Endothelial cell of umbilical vein (primary cell): Measurements from ENCODE around the gene SLC4A5. TPM values are rescaled to one million over a fixed set of nuclear protein-coding genes. Genes with fewer than 3 reads are reported as not detected.

Source experiments
- BruUV-seq: library from RNA; stranded (reverse); fragments of 400-500 nt; replicated peaks from 2 replicates; lab custom pipeline; 2021; lab: Mats Ljungman, UMichigan
- CTCF ChIA-PET: fragments of 300-600, 350-600 bp; sonication (Branson Sonifier 250); formaldehyde crosslinking; loops from one replicate; lab custom pipeline; 2021; ENCODE audit warnings: antibody characterized with exemption, inconsistent platforms; lab: Charles Lee
- POLR2A ChIA-PET: fragments of 300-600, 350-600 bp; sonication (Branson Sonifier 250); formaldehyde crosslinking; loops from one replicate; lab custom pipeline; 2021; ENCODE audit warnings: antibody characterized with exemption, inconsistent platforms; lab: Charles Lee
- DNase-seq: peaks from one replicate; pipeline ENCODE4 v3.0.0-alpha.2; 2011; ENCODE audit warnings: low read depth, low spot score
- FAIRE-seq: peaks from 2 replicates; lab custom pipeline; 2011; peaks lifted over from hg19 to GRCh38; lab: Jason Lieb, UNC
- H2AFZ ChIP-seq: 2 replicates; pipeline ENCODE4 v1.6.0; 2012; ENCODE audit warnings: low read depth, low read length, control low read depth, inconsistent platforms
- H3K27ac ChIP-seq: 2 replicates; pipeline ENCODE4 v1.5.1; 2011; ENCODE audit warnings: low read depth, mild to moderate bottlenecking, control low read depth, low read length, moderate library complexity; ENCODE audit not compliant: insufficient read depth
- H3K27me3 ChIP-seq, 2 experiments: 2 replicates each; pipeline versions ENCODE4 v1.6.0 to v1.6.1; 2011; ENCODE audit warnings: low read length in 2 of 2, mixed read lengths in 1 of 2; ENCODE audit not compliant: control insufficient read depth in 2 of 2, insufficient read depth in 2 of 2
- H3K36me3 ChIP-seq, 2 experiments: 2 replicates in 1 of 2; 3 replicates in 1 of 2; pipeline ENCODE4 v1.5.1; 2011; ENCODE audit warnings: low read length in 2 of 2, mild to moderate bottlenecking in 1 of 2, moderate library complexity in 1 of 2; ENCODE audit not compliant: control insufficient read depth in 2 of 2, insufficient read depth in 2 of 2; ENCODE audit errors: extremely low read depth in 1 of 2
- H3K4me1 ChIP-seq: 3 replicates; pipeline ENCODE4 v1.5.1; 2011; ENCODE audit warnings: mild to moderate bottlenecking, low read length; ENCODE audit not compliant: control insufficient read depth, insufficient read depth; ENCODE audit errors: extremely low read depth
- H3K4me2 ChIP-seq: 2 replicates; pipeline ENCODE4 v1.6.1; 2011; ENCODE audit warnings: low read length, control low read depth, mixed read lengths; ENCODE audit not compliant: insufficient read depth
- H3K4me3 ChIP-seq, 3 experiments: fragments of 200-600 bp in 1 of 3; sonication (generic), shearing (Covaris generic) in 1 of 3; replicated peaks in 1 of 3; 2 replicates each; pipeline ENCODE4 v1.5.1; 2011 to 2016; ENCODE audit warnings: control low read depth in 3 of 3, low read length in 3 of 3, mild to moderate bottlenecking in 2 of 3, inconsistent platforms in 1 of 3, low read depth in 1 of 3, moderate library complexity in 1 of 3; ENCODE audit not compliant: insufficient read depth in 1 of 3
- H3K79me2 ChIP-seq: 2 replicates; pipeline ENCODE4 v1.6.0; 2012; ENCODE audit warnings: low read length, inconsistent platforms; ENCODE audit not compliant: control insufficient read depth, insufficient read depth
- H3K9ac ChIP-seq: replicated peaks from 2 replicates; pipeline ENCODE3; 2011; ENCODE audit warnings: low read length, control low read depth; ENCODE audit not compliant: insufficient read depth; ENCODE audit errors: extremely low read depth
- H3K9me1 ChIP-seq: replicated peaks from 3 replicates; pipeline ENCODE4 v1.6.0; 2011; ENCODE audit warnings: mild to moderate bottlenecking, low read length; ENCODE audit not compliant: control insufficient read depth, insufficient read depth; ENCODE audit errors: extremely low read depth
- H3K9me3 ChIP-seq: replicated peaks from 2 replicates; pipeline ENCODE4 v1.5.1; 2012; ENCODE audit warnings: low read length, inconsistent platforms; ENCODE audit not compliant: control insufficient read depth, insufficient read depth
- H4K20me1 ChIP-seq: replicated peaks from 2 replicates; pipeline ENCODE3; 2011; ENCODE audit warnings: mild to moderate bottlenecking, low read length; ENCODE audit not compliant: control insufficient read depth, insufficient read depth; ENCODE audit errors: extremely low read depth
- EZH2 ChIP-seq: IDR thresholded peaks from 2 replicates; pipeline ENCODE4 v1.6.1; 2012; ENCODE audit warnings: borderline replicate concordance, low read depth, mild to moderate bottlenecking, moderate library complexity, low read length, inconsistent platforms; ENCODE audit not compliant: severe bottlenecking
- FOS ChIP-seq: IDR thresholded peaks from 2 replicates; pipeline ENCODE4 v1.6.1; 2011; ENCODE audit warnings: mild to moderate bottlenecking, low read length, moderate library complexity, borderline replicate concordance; ENCODE audit not compliant: insufficient read depth
- GATA2 ChIP-seq: IDR thresholded peaks from 2 replicates; pipeline ENCODE4 v1.7.0; 2011; ENCODE audit warnings: low read depth, mild to moderate bottlenecking, moderate library complexity, mixed read lengths, low read length; ENCODE audit not compliant: insufficient read length, insufficient read depth
- JUN ChIP-seq: IDR thresholded peaks from 2 replicates; pipeline ENCODE4 v1.6.1; 2011; ENCODE audit warnings: borderline replicate concordance, low read depth; ENCODE audit not compliant: insufficient read length, insufficient read depth
- MAX ChIP-seq: IDR thresholded peaks from 2 replicates; pipeline ENCODE4 v1.6.1; 2011; ENCODE audit not compliant: insufficient read depth, insufficient read length
- MYC ChIP-seq: IDR thresholded peaks from one replicate; pipeline ENCODE4 v1.6.1; 2011; ENCODE audit warnings: mild to moderate bottlenecking, low read depth, low read length
- POLR2A ChIP-seq: IDR thresholded peaks from 2 replicates; pipeline ENCODE4 v1.6.1; 2012; ENCODE audit warnings: low read depth, mild to moderate bottlenecking, control low read depth, low read length
- POLR2AphosphoS5 ChIP-seq: IDR thresholded peaks from 2 replicates; pipeline ENCODE4 v1.6.1; 2012; ENCODE audit warnings: low read depth, mild to moderate bottlenecking, control low read depth, low read length, moderate library complexity; ENCODE audit not compliant: insufficient read depth
- dilution Hi-C: fragments of 300-500 bp; cut with MboI; formaldehyde crosslinking; loops from one replicate; pipeline ENCODE4 v1.15.0; 2019; ENCODE audit warnings: low sequenced_read_pairs; ENCODE audit not compliant: extremely low pct_ligation_motif_present
- intact Hi-C: fragments of 100-400 bp; cut with micrococcal nuclease; formaldehyde crosslinking; loops from one replicate; pipeline ENCODE4 v1.10.0; 2022
- polyA plus RNA-seq, 4 experiments: library from polyadenylated mRNA; depleted of rRNA in 3 of 4; stranded (reverse) in 3 of 4; unstranded in 1 of 4; fragments of >200 nt; gene quantifications; 2 replicates each; pipeline versions ENCODE4 v1.2.1 to v1.2.3, GENCODE V29; 2011 to 2012; ENCODE audit warnings: missing spikeins in 1 of 4
- total RNA-seq: library from RNA; stranded (reverse); gene quantifications from 2 replicates; pipeline ENCODE4 v1.2.3, GENCODE V29; 2021
- TF ChIP-seq, protein P1 (sequence below), 2 donors: IDR thresholded peaks; 1 replicate in 1 of 2; 2 replicates in 1 of 2; pipeline ENCODE4 v1.5.1; 2011; ENCODE audit warnings: low read length in 2 of 2, mild to moderate bottlenecking in 2 of 2, moderate library complexity in 2 of 2, control low read depth in 1 of 2, inconsistent platforms in 1 of 2, low read depth in 1 of 2; ENCODE audit not compliant: insufficient read depth in 1 of 2; ENCODE audit errors: extremely low read depth in 1 of 2

SLC4A5 gene
- total and polyA plus RNA-seq, 2 donors (not counting 3 experiments of a cell fraction or from before 2014, with no cell fraction given) = 0.12 to 0.97 TPM

GRCh38 chr2:74390606-74391005 is 47.4 kb upstream of the SLC4A5 start:
- Histone ChIP-seq H3K27me3 (no peaks in the 10 kb centered on the region), H3K9ac (peak overlapping the region; percentile 96), H2AFZ (no peak overlapping the region), H3K4me3 (peak overlapping the region in 2 of 3 experiments; percentile 94 to 96), H4K20me1 (peaks cover 3% of the 10 kb centered on the region), H3K36me3 (no peaks in the 10 kb centered on the region), H3K79me2 (peaks cover 50% of the 10 kb centered on the region), H3K4me2 (peak overlapping the region; percentile 97), H3K27ac (no peak overlapping the region), H3K9me1 (no peaks in the 10 kb centered on the region), H3K4me1 (peaks cover 12% of the 10 kb centered on the region), H3K9me3 (no peaks in the 10 kb centered on the region)
- dilution Hi-C loops = no loop called here
- intact Hi-C loops = loop anchor here (5.0 to 10.0 kb wide), 2 partner anchors 53 to 566 kb away; partner anchors contain the start of gene STAMBP
- FAIRE-seq (no peak), DNase-seq (no peak)
- TF ChIP-seq, protein P1, sequence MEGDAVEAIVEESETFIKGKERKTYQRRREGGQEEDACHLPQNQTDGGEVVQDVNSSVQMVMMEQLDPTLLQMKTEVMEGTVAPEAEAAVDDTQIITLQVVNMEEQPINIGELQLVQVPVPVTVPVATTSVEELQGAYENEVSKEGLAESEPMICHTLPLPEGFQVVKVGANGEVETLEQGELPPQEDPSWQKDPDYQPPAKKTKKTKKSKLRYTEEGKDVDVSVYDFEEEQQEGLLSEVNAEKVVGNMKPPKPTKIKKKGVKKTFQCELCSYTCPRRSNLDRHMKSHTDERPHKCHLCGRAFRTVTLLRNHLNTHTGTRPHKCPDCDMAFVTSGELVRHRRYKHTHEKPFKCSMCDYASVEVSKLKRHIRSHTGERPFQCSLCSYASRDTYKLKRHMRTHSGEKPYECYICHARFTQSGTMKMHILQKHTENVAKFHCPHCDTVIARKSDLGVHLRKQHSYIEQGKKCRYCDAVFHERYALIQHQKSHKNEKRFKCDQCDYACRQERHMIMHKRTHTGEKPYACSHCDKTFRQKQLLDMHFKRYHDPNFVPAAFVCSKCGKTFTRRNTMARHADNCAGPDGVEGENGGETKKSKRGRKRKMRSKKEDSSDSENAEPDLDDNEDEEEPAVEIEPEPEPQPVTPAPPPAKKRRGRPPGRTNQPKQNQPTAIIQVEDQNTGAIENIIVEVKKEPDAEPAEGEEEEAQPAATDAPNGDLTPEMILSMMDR (IDR thresholded peaks at IDR 0.05; ENCODE audit: extremely low read depth in 1 of 2, insufficient read depth in 1 of 2, low read depth in 1 of 2, low read length in 2 of 2) = no peak
- no peak for TF ChIP-seq MAX
- TF ChIP-seq JUN = no peak
- TF ChIP-seq POLR2A = no peak
- TF ChIP-seq GATA2 = no peak
- TF ChIP-seq POLR2AphosphoS5 = no peak
- TF ChIP-seq MYC = no peak
- TF ChIP-seq EZH2 = no peak
- no peak for TF ChIP-seq FOS
- BruUV-seq = no TSS peak
- POLR2A ChIA-PET = no interaction called here
- CTCF ChIA-PET = interaction anchor here (1.2 to 2.6 kb wide), 8 partner anchors 10 to 564 kb away, joined by 3 to 22 read pairs (median 6); partner anchors contain the start of genes DCTN1 and WBP1
